Measurements from ENCODE around the gene PTPRN2. TPM values are rescaled to one million over a fixed set of nuclear protein-coding genes. Genes with fewer than 3 reads are reported as not detected.
A peak's percentile ranks its signal among the peaks of the same experiment; 100 is the strongest.

Gene PTPRN2
- polyA plus RNA-seq, 3 donors from 2014 or later, result 1.9 to 3.7 (median 2.2) TPM

DNA sequence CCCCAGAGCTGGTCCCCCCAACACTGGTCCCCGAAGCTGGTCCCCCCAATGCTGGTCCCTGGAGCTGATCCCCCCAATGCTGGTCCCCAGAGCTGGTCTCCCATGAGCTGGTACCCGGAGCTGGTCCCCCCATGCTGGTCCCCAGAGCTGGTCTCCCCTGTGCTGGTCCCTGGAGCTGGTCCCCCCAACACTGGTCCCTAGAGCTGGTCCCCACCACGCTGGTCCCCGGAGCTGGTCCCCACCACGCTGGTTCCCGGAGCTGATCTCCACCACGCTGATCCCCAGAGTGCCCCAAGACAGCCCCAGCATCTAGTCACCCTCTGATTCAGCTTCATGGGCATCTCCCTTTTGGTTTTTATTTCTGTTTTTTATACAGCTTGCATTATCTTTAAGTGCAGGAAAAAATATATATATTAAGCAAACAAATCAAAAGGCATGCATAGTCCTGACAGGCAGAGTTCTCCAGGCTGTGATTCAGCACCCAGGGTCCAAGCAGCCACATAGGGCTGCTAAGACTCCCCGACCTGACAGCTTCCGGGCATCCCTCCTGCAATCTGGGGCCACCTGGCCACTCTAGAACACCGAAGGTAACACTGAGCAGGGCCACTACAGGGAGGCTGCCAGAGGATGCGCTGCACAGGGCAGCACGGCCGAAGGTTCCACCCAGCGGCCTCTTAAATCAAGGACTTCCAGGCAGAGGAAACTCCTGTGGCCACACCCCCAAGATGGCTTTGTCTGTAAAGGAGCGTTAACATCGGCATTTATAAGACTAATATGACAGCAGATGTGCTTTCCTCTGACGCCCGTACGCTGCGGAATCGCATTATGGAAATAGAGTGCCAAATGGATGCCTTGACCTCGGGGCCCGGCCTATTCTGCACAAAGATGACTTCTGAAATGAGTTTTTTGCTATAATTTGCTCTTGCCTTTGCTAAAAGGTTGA is 215.0 kb downstream of the PTPRN2 start:
- DNase-seq, result no peak
- Mint-ChIP-seq H3K27me3 (ENCODE audit: low read depth in 3 of 3) (peaks cover 2 to 10% (median 4%) of the 10 kb centered on the region in 3 donors), H3K9me3 (peaks cover 0 to 3% (median 0%) of the 10 kb centered on the region in 6 donors), H3K4me3 (no peak overlapping the region), H3K4me1 (no peaks in the 10 kb centered on the region), H3K36me3 (no peaks in the 10 kb centered on the region), H3K27ac (no peak overlapping the region)

DNA sequence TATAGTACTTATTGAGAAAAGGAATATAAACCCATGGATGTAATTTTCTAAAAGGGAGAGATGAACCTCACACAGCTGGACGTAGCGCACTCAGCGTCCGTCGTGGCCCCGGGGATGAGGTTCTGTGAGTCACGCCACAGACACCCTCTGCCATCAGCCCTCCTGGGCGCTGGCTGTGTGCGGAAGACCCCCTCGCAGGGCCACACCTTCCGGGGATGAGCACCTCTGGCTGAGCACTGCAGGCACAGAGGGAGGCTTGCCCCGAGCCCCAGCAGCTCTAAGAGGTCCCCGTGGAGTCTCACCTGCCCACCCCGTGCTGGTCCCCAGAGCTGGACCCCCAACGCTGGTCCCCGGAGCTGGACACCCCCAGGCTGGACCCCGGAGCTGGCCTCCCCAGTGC is 215.8 kb downstream of the PTPRN2 start:
- H3K36me3 Mint-ChIP-seq, result no peaks in the 10 kb centered on the region
- H3K27ac Mint-ChIP-seq, result no peak overlapping the region
- H3K27me3 Mint-ChIP-seq (ENCODE audit: low read depth in 3 of 3), result peaks cover 2 to 10% (median 4%) of the 10 kb centered on the region in 3 donors
- H3K4me1 Mint-ChIP-seq, result no peaks in the 10 kb centered on the region
- H3K9me3 Mint-ChIP-seq, result peaks cover 0 to 3% (median 0%) of the 10 kb centered on the region in 6 donors
- DNase-seq, result no peak
- no peak overlapping the region for H3K4me3 Mint-ChIP-seq

DNA sequence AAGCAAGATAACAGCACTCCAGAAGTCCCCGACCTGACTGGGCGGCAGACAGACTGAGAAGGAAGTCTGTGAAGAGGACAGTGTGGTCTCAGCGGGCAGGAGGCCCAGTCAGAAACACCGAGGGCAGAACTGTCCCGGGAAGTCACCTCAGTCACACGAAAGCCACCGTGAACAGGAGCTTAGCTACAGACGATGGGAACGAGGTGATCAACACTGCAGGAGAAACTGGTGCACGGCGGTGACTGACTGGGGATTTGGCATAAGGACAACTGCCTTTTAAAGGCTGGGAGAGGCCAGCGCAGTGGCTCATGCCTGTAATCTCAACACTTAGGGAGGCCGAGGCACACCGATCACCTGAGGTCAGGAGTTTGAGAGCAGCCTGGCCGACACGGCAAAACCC is 217.8 kb downstream of the PTPRN2 start:
- Mint-ChIP-seq H3K4me1 (no peaks in the 10 kb centered on the region), H3K27me3 (ENCODE audit: low read depth in 3 of 3) (peaks cover 0 to 11% (median 4%) of the 10 kb centered on the region in 3 donors), H3K9me3 (peaks cover 0 to 3% (median 0%) of the 10 kb centered on the region in 6 donors), H3K4me3 (no peak overlapping the region), H3K27ac (no peak overlapping the region), H3K36me3 (no peaks in the 10 kb centered on the region)
- no peak for DNase-seq

DNA sequence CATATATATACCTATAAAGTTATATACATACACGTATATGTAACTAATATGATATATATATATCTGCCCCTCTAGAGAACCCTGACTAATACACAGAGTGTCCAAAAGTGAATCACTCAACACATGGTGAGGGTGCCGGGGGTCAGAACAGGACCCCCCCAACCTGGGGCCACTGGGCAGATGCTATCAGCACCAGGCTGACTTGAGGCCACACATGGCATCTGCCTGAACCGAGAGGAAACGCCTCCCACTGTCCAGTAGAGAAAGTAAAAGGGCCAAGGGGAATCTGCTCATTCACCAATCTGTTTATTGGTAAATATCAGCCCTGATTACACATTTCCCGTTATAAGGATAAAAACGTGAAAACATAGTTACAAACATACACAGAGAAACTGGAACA is 218.3 kb downstream of the PTPRN2 start:
- DNase-seq, result no peak
- Mint-ChIP-seq H3K27ac (no peak overlapping the region), H3K4me3 (no peak overlapping the region), H3K27me3 (ENCODE audit: low read depth in 3 of 3) (peaks cover 0 to 11% (median 4%) of the 10 kb centered on the region in 3 donors), H3K9me3 (peaks cover 0 to under 1% (median 0%) of the 10 kb centered on the region in 6 donors), H3K4me1 (no peaks in the 10 kb centered on the region), H3K36me3 (no peaks in the 10 kb centered on the region)

DNA sequence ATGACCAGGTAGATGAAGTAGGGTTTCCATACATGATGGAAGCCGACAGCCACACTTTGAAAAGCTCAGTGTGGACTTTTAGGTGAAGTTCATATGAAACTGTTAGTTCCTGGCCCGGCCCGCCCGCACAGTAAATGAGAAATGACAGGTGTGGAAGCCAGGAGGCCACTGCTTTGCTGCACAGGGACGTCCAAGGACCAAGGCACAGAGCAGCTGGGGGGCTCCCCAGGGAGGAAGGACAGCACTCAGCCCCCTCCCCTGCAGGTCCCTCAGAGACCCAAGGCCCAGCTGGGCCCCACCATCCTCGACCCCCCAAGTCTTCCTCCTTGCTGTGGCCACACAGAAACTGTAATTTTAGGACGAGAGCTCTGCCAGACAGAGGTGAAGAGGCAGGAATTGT is 219.2 kb downstream of the PTPRN2 start:
- H3K36me3 Mint-ChIP-seq, result no peaks in the 10 kb centered on the region
- H3K9me3 Mint-ChIP-seq, result no peaks in the 10 kb centered on the region
- no peak overlapping the region for H3K27ac Mint-ChIP-seq
- H3K27me3 Mint-ChIP-seq (ENCODE audit: low read depth in 3 of 3), result peaks cover 0 to 8% (median 4%) of the 10 kb centered on the region in 3 donors
- DNase-seq, result no peak
- H3K4me1 Mint-ChIP-seq, result no peaks in the 10 kb centered on the region
- no peak overlapping the region for H3K4me3 Mint-ChIP-seq

DNA sequence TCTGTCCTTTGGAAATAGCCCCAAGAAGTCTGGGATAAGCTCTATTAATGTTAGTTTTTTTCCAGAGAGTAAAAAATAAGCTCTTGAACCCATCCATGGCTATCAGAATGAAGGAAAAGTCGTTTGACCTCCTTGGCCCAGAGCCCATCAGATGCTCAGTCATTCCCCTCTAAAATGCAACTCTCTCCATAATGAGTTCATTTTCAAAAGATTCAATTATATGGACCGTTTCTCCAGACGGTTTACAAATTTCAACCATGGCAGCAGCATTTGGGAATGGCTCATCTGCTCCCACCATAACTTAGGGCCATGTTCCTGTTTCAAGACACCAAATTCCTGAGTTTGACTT is 220.0 kb downstream of the PTPRN2 start:
- Mint-ChIP-seq H3K27ac (no peak overlapping the region), H3K27me3 (ENCODE audit: low read depth in 3 of 3) (peaks cover 0 to 4% (median 4%) of the 10 kb centered on the region in 3 donors), H3K9me3 (no peaks in the 10 kb centered on the region), H3K4me1 (no peaks in the 10 kb centered on the region), H3K4me3 (no peak overlapping the region), H3K36me3 (no peaks in the 10 kb centered on the region)
- DNase-seq, result no peak

DNA sequence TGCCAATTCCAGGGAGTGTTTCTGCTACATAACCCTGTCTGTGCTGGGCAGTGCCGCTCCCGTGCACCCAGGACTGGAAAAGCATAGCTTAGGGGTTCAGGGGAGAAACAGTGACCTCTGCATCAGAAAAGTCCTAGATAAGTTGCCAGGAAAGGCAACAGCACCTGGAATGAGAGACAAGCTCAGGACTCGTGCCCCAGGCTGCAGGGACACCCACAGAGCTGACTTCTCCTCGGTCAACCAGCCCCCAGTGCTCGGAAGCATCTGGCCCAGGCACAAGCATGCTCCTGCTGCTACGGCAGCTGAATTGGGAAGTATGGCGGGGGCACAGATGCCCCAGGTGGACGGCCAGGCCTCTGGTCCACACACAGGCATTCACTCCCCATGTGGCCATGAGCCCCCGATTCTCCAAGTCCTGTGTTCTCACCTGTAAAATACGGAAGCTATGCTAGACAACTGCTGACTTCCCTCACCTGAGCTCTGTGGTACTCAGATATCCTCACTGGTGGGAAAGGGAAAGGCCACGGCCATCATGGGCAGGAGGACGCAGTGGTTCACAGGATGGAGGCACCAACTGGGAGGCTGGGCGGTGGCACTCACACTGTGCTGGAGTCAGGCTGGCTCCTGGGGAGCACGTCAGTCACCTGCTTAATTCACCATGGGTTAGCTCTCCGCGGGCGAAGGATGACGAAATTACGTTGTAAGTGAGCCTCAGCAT is 220.5 kb downstream of the PTPRN2 start:
- peaks cover 0 to 4% (median 4%) of the 10 kb centered on the region in 3 donors for H3K27me3 Mint-ChIP-seq (ENCODE audit: low read depth in 3 of 3)
- no peak for DNase-seq
- H3K36me3 Mint-ChIP-seq, result no peaks in the 10 kb centered on the region
- no peak overlapping the region for H3K4me3 Mint-ChIP-seq
- H3K27ac Mint-ChIP-seq, result no peak overlapping the region
- no peaks in the 10 kb centered on the region for H3K4me1 Mint-ChIP-seq
- no peaks in the 10 kb centered on the region for H3K9me3 Mint-ChIP-seq

DNA sequence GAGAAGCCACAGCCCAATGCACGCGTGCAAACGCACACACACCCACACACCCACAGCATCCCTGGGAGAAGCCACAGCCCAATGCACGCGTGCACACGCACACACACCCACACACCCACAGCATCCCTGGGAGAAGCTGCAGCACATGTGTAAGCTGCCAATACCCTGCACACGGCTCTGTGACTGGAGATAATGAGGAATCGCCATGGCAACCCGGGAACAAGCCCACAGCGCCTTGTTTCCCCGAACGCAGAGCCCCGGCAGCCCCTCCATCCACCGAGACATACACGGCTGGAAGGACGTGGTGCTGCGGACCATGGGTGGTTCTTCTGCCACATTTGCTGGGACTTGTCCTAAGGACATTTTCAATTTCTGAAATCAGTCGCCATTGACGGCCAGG is 221.3 kb downstream of the PTPRN2 start:
- DNase-seq, result no peak
- H3K36me3 Mint-ChIP-seq, result no peaks in the 10 kb centered on the region
- no peak overlapping the region for H3K27ac Mint-ChIP-seq
- peaks cover 0 to 4% (median 2%) of the 10 kb centered on the region in 3 donors for H3K27me3 Mint-ChIP-seq (ENCODE audit: low read depth in 3 of 3)
- H3K4me3 Mint-ChIP-seq, result no peak overlapping the region
- no peaks in the 10 kb centered on the region for H3K9me3 Mint-ChIP-seq
- H3K4me1 Mint-ChIP-seq, result no peaks in the 10 kb centered on the region

DNA sequence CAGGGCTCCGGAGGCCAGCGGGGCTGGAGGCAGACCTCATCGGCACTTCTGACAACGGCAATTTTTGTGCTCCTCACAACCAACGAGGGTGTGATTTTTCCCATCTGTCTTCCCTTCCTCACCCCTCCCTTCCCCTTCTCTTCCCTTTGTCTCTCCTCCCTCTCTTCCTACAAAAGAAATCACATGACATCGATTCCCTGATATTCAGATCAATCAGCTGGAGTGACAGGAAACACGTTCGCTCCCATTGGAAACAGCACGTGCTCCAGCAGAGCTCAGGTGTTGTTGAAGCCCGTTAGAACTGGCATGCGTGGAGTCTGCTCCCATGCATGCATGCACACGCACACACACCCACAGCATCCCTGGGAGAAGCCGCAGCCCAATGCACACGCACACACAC is 222.4 kb downstream of the PTPRN2 start:
- Mint-ChIP-seq H3K36me3 (no peaks in the 10 kb centered on the region), H3K4me1 (no peaks in the 10 kb centered on the region), H3K27me3 (ENCODE audit: low read depth in 3 of 3) (peaks cover 0 to 2% (median 2%) of the 10 kb centered on the region in 3 donors), H3K4me3 (no peak overlapping the region), H3K27ac (no peak overlapping the region), H3K9me3 (no peaks in the 10 kb centered on the region)
- no peak for DNase-seq

DNA sequence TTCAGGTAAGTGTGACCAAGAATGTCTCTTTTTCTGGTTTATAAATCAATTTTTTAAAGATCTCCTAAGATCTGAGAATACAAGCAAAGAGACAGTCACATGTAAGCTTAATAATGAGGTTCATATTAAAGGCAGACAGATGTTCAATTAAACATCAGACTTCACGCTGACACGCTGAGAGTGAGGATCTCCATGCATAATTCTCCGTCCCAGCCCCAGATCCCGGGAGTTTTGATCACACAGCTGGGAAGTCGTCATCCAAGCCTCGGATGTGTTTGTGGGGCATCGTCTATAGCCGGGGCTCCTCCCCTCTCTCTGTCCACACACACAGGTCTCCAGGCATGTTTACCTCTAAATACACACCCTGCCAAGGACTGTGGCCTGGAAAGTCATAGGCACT is 223.2 kb downstream of the PTPRN2 start:
- Mint-ChIP-seq H3K9me3 (no peaks in the 10 kb centered on the region), H3K27me3 (ENCODE audit: low read depth in 3 of 3) (peaks cover 0 to 2% (median 2%) of the 10 kb centered on the region in 3 donors), H3K27ac (no peak overlapping the region), H3K36me3 (no peaks in the 10 kb centered on the region), H3K4me3 (no peak overlapping the region), H3K4me1 (no peaks in the 10 kb centered on the region)
- DNase-seq, result no peak

DNA sequence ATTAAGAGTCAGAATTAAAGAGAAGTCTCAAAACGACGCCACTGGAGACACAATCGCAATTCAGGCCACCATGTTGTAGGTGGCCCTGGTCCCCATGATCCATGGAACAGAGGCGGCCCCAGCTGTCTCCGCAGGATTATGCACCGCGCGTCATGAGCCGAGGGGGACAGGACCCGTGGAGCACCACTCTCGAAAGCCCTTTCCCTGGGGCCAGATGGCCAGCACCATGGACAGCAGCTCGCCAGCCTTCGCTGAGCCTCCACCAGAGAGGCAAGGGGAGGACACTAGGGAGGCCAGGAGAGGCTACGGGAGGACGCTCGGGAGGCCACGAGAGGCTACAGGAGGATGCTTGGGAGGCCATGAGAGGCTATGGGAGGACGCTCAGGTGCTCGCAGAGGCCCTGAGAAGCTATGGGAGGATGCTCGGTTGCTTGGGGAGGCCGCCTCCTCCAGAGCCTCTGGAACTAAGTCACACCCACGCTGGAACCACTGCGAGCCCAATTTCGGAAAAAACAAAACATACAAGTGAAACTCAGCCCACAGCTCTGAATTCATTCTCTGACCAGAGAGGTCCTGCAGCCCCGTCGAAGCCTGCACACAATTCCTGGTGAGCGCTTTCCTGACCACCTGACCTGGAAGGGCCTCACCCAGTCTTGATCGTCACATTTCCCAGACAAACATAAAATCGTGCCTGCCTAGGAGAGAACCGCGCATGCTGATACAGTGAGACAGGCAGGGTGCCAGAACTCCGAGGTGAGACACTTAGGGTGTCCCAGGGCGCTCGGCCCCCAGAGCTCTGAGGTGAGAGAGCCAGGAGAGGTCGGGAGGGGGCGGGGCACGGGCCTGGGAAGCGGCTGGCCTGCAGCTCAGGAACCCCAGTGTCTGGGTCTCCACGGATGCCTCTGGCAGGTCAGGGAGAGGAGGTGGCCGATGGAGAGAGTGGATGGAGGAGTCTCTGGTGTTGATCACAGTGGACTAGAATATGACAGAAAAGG is 224.4 kb downstream of the PTPRN2 start:
- DNase-seq, result no peak
- Mint-ChIP-seq H3K4me1 (no peaks in the 10 kb centered on the region), H3K27me3 (ENCODE audit: low read depth in 3 of 3) (peaks cover 0 to 2% (median 0%) of the 10 kb centered on the region in 3 donors), H3K9me3 (no peaks in the 10 kb centered on the region), H3K36me3 (no peaks in the 10 kb centered on the region), H3K27ac (no peak overlapping the region), H3K4me3 (no peak overlapping the region)

DNA sequence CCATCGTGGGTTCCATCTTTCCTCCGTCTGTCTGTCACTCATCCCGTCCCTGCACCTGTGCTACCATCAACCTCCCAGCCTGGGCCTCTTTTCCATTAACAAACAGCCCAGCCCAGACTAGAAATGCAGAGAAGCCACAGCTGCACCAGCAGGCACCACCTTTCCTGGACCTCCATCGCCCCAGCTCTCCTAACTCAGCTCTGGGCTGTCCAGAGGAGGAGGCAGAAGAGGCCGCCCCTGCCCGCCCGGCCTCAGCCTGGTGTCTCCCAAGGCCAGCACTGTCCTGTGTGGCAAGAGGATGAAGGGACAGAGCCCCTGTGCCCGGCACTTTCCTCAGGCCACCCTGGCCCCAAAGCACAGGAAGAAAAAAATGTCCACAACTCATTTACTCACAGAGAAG is 225.6 kb downstream of the PTPRN2 start:
- Mint-ChIP-seq H3K9me3 (no peaks in the 10 kb centered on the region), H3K4me3 (no peak overlapping the region), H3K36me3 (no peaks in the 10 kb centered on the region), H3K4me1 (no peaks in the 10 kb centered on the region), H3K27me3 (ENCODE audit: low read depth in 3 of 3) (peaks cover 0 to 2% (median 0%) of the 10 kb centered on the region in 3 donors), H3K27ac (peak overlapping the region in 1 of 6 donors; percentile 20)
- no peak for DNase-seq

DNA sequence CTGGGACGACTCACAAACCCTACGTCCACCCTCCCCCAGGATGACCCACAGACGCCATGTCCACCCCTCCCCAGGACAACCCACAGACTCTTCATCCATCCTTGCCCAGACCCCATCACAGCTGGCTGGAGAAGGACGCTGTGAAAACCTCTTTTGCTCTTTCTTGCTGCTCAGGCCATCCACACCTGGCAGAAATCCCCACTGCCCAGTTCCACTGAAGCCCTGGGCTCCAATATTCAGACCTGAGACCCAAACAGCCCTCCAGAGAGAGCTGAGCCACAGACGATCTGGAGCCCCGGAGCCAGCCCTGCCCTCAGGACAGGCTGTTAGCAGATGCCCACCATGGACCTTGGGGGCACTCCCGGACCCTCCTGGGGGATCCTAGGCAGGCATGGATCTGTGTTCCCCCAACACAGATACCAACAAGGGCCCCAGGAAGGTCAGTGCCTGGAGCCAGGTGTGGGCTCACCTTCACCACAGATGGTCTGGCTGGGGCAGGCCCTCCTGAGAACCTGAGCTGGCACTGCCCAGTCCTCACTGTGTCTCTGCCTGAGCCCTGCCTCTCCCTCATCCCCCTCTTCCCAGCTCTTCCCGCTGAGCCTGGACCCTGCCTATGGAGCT is 226.2 kb downstream of the PTPRN2 start:
- no peaks in the 10 kb centered on the region for H3K4me1 Mint-ChIP-seq
- H3K27me3 Mint-ChIP-seq (ENCODE audit: low read depth in 3 of 3), result peaks cover 0 to 4% (median 2%) of the 10 kb centered on the region in 3 donors
- H3K27ac Mint-ChIP-seq, result no peak overlapping the region
- H3K9me3 Mint-ChIP-seq, result peaks cover 0 to 1% (median 0%) of the 10 kb centered on the region in 6 donors
- H3K4me3 Mint-ChIP-seq, result no peak overlapping the region
- no peak for DNase-seq
- peaks cover 0 to 1% (median 0%) of the 10 kb centered on the region in 3 donors for H3K36me3 Mint-ChIP-seq
